ENCODE measurements around the gene ZSWIM6.

Gene ZSWIM6

DNA sequence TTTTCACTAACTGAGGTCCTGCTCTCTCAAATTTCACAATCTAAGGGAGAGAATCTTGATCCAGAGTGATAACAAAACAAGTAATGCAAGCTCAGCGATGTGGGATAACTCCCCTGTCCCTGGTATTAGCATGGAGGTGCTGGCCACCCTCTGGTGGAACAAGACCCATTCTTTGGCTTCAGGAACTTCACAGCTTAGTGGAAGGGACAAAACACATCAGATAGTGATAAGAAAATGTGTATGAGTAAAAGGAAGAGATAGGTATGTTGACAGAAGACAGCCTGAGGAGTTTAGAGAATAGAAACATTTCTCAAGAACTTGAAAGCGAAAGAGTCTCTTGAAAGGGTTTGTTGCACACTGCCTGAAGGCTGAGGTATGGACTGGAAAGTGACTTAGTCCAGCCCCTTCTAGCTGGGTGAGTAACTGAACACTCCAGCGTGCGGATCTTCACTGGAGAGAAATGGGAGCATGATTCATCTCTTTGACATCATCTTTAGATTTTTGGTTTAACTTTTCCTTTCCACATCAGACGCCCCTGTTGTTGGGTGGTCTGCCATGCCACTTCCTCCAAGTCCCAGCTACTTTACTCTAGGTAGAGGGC, 25.4 kb upstream of the ZSWIM6 start:
- in situ Hi-C loops (cut with HindIII; ENCODE audit: low sequenced_read_pairs), result no loop called here

DNA sequence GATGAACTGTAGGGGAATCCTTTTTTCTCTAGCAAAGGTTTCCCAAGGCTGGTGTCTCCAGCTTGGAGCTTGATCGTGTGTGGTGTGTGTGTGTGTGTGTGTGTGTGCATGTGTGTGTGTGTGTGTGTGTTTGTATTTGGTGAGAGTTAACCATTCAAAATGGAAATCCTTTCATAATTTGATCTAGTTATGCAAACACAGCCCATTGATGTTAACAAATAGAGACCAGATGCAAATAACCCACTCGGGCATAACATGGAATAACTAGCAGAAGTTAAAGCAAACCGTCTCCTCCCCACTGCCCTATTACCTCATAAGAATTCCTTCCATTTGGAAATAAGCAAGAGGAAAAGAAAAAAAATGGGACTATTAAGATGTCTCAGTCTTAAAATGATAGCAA, 24.9 kb upstream of the ZSWIM6 start:
- in situ Hi-C loops (cut with HindIII; ENCODE audit: low sequenced_read_pairs), result no loop called here

DNA sequence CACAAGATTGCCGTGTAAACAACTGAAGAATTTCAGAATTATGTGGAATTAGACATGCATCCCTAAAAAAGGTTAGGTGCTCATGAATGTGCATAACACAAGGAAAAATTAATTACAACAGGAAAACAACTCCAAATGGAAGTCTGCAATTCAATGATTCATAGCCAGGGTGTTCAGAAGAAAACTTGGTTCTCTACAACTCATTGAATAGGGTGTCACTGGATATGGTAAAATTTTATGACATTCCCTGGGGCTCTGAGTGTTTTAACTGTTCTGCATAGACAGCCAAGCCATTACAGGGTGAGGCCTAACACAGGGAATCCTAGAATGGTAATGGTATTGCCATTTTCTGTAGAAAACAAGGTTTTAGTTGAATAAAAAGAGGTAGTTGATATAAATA, 24.4 kb upstream of the ZSWIM6 start:
- in situ Hi-C loops (cut with HindIII; ENCODE audit: low sequenced_read_pairs), result no loop called here

DNA sequence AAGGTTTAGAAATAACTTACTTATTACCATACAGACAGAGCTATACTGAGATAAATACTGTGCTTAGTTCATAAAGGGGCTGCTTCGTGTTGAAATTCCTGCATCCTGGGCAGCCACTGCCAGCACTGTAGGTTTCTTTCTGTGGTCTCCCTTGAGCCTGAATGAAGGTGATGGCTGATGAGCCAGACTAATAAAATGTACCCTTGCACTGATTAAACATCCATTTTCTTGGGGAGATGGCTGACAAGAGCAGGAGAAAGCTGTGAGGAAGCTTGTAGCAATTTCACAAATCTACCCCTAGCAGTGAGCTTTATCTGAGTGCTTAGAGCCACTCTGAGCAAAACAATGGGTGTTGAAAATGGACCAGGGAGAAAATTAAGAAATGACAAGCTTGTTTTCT, 23.3 kb upstream of the ZSWIM6 start:
- in situ Hi-C loops (cut with HindIII; ENCODE audit: low sequenced_read_pairs), result no loop called here

DNA sequence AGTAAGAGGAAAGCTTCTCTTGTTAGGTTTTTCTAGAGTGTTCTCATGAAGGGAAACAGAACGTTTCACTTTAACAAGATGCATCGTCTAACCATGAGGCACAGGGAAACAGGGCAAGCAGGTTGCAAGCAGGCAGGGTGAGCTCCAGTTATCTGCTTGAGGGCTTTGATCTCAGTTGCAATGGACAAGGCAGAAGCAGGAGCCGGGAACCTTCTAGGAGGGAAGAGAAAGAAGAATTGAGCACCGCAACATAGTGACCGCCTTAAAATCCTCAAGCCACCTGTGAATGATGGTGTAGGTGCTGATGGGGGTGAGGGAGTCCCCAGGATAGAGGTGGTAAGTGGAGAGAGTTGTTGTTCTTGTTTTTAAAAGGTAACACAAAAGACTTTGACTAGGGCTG, 22.9 kb upstream of the ZSWIM6 start:
- in situ Hi-C loops (cut with HindIII; ENCODE audit: low sequenced_read_pairs), result no loop called here

DNA sequence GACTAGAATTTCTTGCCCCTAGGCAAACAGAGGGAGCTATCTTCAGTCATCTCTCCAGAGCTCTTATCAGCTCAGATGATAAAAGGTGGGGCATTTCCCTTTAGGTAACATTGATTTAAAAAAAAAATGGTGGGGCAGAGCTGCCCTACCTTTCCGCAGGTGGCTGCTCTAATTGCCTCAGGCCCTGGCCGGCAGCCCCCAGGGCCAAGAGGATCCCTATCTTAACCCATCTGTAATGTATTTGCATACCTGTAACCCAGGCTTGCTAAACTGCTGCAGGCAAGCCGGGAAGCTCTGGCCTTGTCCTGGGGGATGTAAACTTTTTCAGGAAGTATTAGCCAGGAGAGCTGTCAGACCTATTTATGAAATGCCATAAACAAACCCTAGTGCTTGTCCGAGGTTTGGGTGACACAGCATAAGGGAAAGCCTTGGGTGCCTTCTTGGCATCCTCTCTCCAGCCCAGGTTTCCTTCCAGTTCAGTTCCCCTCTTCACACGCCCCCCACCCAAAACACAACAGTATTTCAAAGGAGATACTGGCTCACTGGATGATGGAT, 20.9 kb upstream of the ZSWIM6 start:
- in situ Hi-C loops (cut with HindIII; ENCODE audit: low sequenced_read_pairs), result no loop called here

DNA sequence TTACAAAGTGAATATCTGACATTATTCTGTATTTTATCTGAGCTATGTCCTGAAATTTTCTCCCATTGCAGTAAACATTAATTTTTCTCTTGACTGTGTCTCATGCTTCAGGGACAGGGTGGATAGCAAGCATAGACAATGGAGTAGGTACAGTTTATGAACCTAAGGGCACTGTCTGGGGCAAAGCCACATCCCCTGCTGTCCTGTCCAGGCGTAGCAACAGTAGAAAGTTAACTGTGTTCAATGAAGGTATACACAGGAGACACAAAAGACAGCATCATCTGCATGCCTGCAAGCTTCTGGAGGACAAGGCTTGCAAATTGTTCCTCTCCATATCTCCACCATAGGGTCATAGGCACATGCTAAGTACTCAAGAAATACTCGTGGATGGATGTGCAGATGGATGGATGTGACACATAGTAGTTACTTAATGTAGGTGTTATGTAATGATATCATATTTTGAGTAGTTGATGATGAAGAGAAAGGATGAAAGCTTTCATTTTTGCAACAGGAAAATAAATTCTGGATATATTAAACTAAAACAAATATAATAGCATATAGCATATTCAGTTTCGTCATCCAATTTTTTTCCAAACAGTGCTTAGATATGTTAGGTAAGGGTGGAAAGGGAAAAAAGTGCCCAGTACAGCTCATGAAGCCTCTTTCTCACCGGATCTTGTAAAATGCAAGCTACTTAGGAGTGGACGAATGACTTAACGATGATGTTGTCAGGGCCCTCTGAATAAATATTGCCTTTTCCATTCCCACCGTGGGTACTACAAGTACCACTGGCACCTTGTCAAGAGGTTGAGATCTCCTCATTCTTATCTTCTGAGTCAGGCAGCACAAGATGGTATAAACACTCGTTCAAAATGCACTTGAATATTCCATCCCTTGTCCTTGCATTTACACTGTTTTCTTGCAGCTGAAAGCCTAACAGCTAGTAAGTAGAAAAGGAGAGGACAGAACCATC, 19.9 kb upstream of the ZSWIM6 start:
- in situ Hi-C loops (cut with HindIII; ENCODE audit: low sequenced_read_pairs), result no loop called here

DNA sequence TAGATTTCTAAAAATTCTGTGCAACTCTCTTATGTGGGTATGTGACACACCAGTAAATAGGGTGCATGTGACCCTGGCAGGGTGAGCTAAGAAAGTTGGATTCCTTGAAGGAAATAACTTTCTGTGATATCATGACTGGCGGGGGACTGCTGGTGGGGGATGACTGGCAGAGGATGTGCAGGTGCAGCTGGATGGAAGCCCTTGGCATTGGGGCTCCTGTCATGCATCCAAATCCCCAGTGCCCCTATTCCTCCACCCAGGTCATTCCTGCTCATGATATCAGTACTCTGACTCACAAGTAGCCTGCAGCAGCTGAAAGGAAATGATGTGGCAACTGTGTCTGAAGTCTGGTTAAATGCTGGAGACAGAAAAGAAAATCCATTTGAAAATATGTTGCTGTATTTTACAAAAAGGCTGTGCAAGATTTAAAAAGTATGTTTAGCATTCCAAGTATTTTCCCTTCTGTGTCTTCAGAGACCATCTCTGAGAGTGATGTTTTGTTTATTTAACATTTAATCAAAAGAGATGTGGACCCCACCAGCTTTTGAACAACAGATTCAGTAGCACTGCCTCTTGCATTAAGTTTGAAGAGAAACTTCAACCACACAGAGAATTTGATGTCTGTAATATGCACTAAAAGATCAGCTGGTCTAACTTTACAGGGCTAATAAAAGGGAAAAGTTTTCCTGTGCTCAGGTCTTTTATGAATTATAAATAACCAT, 17.9 kb upstream of the ZSWIM6 start:
- in situ Hi-C loops (cut with HindIII; ENCODE audit: low sequenced_read_pairs), result no loop called here

DNA sequence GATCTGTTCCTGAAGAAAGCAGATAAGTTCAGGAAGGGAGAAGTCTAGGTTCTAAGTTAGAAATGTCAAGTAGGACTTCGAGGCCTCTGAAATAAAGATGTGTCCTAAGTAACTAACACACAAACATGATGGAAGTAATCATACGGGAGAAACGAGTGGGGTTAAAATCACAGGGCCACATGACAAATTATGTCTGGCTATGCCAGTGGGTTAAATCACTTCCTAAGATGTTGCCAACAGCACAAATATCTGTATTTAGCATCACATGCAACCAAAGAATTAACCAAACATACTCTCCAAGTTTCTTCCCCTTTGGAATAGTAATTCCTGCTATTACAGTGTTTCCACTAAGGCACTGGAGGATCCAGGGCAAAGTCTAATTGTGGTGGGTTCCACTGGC, 13.7 kb upstream of the ZSWIM6 start:
- in situ Hi-C loops (cut with HindIII; ENCODE audit: low sequenced_read_pairs), result no loop called here

DNA sequence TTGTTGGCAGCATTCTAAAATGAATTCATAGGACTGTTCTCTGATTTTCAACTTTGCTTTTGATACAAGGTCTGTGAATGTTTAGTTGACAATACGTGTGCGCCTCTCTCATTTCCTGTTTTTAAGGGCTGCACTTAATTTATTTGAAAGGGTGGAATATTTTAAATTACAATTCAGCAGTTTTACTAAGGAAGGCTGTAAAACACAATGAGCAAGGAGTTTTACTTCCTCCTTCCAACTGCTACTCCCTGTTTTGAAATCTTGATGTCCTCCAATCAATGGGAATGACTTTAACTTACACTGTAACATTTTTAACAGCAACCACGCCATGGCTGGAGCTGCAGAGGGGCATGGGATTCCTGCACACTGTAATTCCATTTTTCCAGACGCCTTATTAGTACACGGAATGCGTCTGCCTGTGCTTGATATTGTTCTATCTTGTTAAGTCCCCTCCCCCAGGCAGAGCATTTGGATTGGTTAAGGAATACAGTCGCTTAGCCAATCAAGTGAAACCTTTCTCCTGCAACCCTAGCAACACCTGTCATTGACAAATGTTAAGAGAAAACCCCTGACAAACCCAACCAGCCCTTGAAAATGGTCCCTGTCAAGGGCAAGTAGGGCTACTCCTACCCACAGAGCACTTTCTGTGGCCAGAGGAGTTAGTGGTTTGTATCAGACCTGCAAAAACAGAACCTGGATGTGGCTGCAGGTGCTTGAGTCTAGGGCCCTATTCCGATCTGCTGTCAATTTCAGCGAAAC, 12.5 kb upstream of the ZSWIM6 start:
- in situ Hi-C loops (cut with HindIII; ENCODE audit: low sequenced_read_pairs), result no loop called here

DNA sequence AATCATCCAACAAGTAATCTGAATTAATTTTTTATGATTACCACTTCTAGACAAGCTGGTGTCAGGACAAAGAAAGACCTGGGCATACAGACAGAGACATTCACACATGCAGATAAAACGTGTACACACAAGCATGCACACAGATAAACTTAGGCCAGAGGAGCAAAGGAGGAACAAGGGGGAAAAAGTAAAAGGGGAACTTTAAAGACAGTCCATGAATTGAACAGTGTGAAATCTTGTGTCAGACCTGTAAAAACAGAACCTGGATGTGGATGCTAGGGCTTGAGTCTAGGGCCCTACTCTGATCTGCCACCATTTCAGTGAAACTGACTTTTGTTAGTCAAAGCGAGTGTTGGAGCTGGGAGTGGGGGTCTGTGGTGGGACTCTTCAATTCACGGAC, 11.2 kb upstream of the ZSWIM6 start:
- in situ Hi-C loops (cut with HindIII; ENCODE audit: low sequenced_read_pairs), result no loop called here

DNA sequence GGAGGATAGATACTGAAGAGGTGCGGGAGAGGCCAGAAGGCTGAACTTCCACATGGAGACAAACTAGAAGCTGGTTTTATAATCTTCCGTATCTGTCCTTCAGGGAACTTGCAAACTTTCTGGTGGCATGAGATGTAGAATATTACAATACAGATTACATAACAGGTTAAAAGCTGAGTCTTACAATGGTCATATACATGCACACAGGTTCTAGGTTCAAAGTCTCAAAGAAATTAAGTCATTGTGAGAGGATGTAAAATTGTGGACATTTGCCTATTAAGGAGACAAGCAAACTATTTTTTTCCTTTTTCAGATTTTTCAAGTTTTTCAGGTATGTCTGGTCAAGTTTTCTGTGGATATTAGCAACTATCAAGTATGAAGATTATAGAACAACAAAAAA, 10.4 kb upstream of the ZSWIM6 start:
- in situ Hi-C loops (cut with HindIII; ENCODE audit: low sequenced_read_pairs), result no loop called here

DNA sequence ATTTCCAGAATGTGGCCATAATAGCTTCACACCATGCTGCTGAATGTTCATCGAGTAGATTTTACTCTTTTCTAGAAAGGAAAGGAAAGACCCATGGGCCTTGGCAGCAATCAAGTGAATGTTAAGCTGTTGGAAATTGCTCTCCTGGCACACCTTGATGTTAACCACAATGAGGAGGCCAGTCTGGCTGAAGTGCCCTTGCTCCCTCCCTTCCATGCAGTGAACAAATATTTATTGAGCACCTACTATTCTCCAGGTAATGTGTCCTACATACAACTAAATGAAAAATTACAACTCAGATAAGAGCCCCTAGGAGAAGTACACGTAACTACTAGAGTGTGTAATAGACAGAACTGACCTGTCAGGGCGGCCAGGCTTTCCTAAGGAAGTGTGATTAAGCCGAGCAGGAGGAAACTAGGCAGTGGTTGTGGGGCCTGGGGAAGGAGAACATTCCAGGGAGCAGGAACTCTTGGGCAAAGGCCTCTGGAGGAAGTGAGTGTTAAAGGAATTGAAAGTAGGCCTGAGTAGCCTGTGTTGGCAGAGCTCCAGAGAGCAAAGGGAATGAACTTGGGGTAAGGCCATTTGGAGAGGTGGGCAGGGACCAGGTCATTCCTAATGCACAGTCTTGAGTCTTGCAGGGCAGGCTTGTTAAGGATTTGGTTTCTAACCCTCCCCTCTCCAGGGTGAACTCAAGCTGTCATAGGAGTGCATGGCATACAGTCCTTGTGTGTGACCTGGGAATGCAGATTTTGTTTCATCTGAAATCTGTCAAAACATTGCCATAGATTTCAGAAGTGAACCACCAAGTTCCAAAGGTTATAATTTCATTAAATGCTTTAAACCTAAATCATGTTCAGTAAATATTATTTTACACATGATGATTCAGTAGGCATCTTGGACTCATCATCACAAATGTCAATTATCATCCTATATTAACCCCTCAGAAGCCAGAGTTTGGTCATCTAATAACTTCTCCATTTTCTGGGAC, 9.0 kb upstream of the ZSWIM6 start:
- in situ Hi-C loops (cut with HindIII; ENCODE audit: low sequenced_read_pairs), result no loop called here

DNA sequence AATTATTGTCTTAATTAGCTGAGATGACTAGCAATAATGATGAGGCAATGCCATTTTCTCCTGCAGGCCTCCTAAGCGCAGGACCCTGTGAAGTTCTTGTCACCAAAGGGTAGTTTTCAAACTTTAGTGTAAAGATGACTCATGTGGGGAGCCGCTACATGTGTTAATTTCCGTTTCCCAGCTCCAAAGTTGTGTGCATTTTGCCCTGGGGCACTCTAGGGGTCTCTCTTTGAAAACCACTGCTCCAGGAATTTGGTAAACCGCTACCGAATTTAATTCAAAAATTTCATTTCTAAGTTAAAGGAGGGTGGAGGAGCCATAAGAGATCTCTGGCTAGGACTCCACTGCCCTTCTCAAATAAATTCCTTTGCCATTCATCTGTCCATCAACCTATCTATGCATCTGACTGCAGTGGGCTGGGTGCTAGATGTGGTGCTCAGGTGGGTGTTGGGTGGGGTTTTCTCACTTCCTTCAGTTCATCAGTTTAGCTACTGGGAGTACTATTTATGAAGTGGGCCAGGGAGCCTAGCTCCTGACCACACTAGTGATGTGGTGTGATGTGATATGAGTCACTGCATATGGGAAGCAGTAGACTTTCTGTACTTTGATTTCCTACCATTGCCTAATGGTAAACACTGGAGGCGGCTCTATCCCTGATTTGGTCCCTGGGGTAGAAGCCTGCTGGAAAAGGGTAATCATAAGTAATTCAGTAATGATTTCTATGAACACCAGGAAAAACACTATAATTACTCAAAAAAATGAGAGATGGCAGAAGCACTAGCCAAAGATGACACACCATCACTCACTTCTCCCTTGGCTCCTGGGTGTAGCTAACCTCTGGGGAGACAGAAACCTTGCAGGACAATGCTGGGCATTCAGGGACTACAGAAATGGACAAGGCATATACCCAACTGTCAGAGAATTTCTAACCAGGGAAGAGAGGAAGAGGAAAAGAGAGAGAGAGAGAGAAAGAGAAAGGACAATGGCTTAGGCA, 4.0 kb upstream of the ZSWIM6 start:
- in situ Hi-C loops (cut with HindIII; ENCODE audit: low sequenced_read_pairs), result no loop called here

DNA sequence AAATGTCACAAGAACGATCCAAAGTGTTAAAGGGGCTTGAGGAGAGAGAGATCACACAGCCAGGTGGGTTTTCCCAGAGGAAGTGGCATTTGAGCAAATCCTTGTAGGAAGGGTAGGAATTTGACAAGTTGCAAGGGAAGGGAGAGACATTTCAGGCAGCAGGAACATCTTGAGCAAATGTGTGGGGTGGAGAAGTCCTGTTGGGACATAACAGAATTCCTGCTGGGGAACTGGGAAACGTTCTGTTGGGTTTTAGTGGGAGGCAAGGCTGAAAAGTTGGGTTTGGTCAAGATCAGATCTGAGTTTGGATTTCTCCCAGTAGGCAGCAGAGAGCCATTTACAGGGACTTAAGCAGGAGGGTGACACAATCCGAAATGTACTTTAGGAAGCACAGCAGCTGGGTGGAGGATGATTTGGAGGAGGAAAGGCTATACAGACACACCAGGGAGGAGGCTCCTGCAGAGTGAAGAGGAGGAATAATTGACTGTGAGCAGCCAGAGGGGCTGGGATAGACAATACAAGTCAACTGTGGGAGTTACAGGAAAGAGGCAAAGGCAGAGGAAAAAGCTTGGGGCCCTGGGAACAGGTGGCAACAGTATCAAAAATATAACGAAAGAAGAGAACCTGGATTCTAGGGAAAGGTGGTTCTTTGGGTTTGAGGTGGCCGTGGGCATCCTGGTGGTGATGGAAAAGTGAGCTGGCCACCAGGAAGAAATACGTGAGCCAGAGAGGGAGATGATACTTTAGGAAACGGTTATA, 3.1 kb upstream of the ZSWIM6 start:
- in situ Hi-C loops (cut with HindIII; ENCODE audit: low sequenced_read_pairs), result no loop called here

DNA sequence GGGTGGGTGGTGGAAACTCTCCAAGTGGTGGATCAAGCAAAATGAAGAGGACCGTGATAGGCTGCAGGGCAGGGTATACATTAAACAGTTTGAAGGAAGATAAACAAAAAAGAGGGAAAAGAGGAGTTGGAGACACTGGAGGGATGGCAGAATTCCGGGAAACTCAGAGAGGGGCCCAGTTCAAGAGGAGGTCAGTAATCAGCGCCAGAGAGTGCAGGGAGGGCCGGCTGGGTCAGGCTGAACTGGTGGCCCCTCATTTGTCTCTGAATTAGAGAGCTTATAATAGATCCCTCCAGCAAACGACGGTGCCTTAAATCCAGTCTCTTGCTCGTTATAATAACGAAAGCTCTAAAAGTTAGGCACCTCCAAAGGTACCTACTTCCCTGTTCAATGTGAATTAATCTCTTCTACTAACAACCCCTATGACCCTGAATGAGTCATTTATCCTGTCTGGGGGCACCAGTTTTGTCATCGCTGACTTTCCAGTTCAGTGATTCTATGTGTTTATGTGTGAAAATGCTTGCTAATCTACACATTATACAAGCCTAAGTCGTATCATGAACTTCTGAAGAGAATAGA, 2.4 kb upstream of the ZSWIM6 start:
- in situ Hi-C loops (cut with HindIII; ENCODE audit: low sequenced_read_pairs), result no loop called here

DNA sequence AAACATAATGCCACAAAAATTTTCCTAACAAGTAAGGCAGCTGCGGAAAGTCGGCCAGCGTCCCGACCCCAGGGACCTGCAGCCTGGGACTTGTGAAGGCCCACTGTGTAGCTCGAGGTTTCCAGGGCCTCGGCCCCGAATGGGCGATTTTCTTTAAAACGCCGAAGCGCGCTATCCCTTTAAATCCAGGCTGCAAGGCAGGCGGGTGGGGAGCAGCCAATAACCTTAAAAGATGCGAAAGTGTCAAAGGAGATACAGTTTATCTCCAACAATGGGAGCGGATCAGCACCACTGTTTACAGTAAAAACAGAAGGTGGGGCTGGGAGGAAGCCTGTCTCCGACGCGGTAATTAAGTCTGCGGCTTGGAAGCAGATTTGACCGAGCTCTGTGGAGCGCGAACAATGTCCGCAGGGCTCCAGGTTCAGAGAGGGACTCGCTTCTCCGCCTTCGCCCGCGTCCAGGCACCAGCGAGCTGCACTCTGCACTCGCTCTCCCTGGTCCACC, 1.7 kb upstream of the ZSWIM6 start:
- in situ Hi-C loops (cut with HindIII; ENCODE audit: low sequenced_read_pairs), result no loop called here
